Osteoblast (primary cell): ENCODE measurements around the gene SPAG16. TPM values are rescaled to one million over a fixed set of nuclear protein-coding genes. Genes with fewer than 3 reads are reported as not detected.

Experiments
- DNase-seq: peaks from one replicate; pipeline ENCODE4 v3.0.0; 2011; ENCODE audit warnings: low spot score, mixed read lengths; ENCODE audit not compliant: insufficient read length; ENCODE audit errors: missing footprints
- H2AFZ ChIP-seq: 2 replicates; pipeline ENCODE4 v1.6.0; 2011; ENCODE audit warnings: mild to moderate bottlenecking, low read length
- H3K27ac ChIP-seq: 2 replicates; pipeline ENCODE4 v1.5.1; 2011; ENCODE audit warnings: mild to moderate bottlenecking, low read depth, low read length, moderate library complexity
- H3K27me3 ChIP-seq: 2 replicates; pipeline ENCODE4 v1.6.0; 2012; ENCODE audit warnings: mild to moderate bottlenecking, control low read depth, inconsistent platforms, low read length, moderate library complexity; ENCODE audit not compliant: insufficient read depth
- H3K36me3 ChIP-seq: 2 replicates; pipeline ENCODE4 v1.5.1; 2011; ENCODE audit warnings: mild to moderate bottlenecking, low read length, control low read depth, moderate library complexity; ENCODE audit not compliant: insufficient read depth
- H3K4me1 ChIP-seq: 2 replicates; pipeline ENCODE4 v1.5.1; 2011; ENCODE audit warnings: mild to moderate bottlenecking, low read length, control low read depth, moderate library complexity; ENCODE audit not compliant: insufficient read depth
- H3K4me2 ChIP-seq: 2 replicates; pipeline ENCODE4 v1.6.0; 2011; ENCODE audit warnings: mild to moderate bottlenecking, low read length; ENCODE audit not compliant: insufficient read depth
- H3K4me3 ChIP-seq: fragments of 200-600 bp; sonication (generic); 3 replicates; pipeline ENCODE4 v1.5.1; 2012; ENCODE audit warnings: mild to moderate bottlenecking, low read length, inconsistent platforms; ENCODE audit not compliant: insufficient read depth
- H3K79me2 ChIP-seq: 2 replicates; pipeline ENCODE4 v1.6.0; 2012; ENCODE audit warnings: mild to moderate bottlenecking, low read length, control low read depth, inconsistent platforms; ENCODE audit not compliant: insufficient read depth
- H3K9me3 ChIP-seq: 2 replicates; pipeline ENCODE4 v1.5.1; 2011; ENCODE audit warnings: low read depth, low read length, control low read depth
- H4K20me1 ChIP-seq: 2 replicates; pipeline ENCODE4 v1.6.0; 2012; ENCODE audit warnings: mild to moderate bottlenecking, low read length, control low read depth; ENCODE audit not compliant: insufficient read depth
- CTCF ChIP-seq: IDR thresholded peaks from 2 replicates; pipeline ENCODE4 v1.5.1; 2011; ENCODE audit warnings: mild to moderate bottlenecking, low read depth, low read length, moderate library complexity; ENCODE audit errors: extremely low read depth
- small RNA-seq: library from RNA; depleted of rRNA; stranded (forward); fragments of <200 nt; gene quantifications from one replicate; pipeline ENCODE3, GENCODE V24; 2012
- total RNA-seq: library from RNA; depleted of rRNA; stranded (reverse); fragments of >200 nt; gene quantifications from 2 replicates; pipeline ENCODE4 v1.2.3, GENCODE V29; 2012

SPAG16 gene
- total RNA-seq, 1 donor: 47.8 TPM

GRCh38 chr2:214451516-214452275, 1167.4 kb downstream of the SPAG16 start:
- H3K79me2 ChIP-seq: no peaks in the 10 kb centered on the region
- no peaks in the 10 kb centered on the region for H3K9me3 ChIP-seq
- H3K27ac ChIP-seq: no peak overlapping the region
- H3K4me2 ChIP-seq: no peak overlapping the region
- no peak overlapping the region for H2AFZ ChIP-seq
- H4K20me1 ChIP-seq: no peaks in the 10 kb centered on the region
- no peak for DNase-seq
- H3K4me3 ChIP-seq: no peak overlapping the region
- TF ChIP-seq CTCF: no peak
- no peaks in the 10 kb centered on the region for H3K4me1 ChIP-seq
- H3K36me3 ChIP-seq: no peaks in the 10 kb centered on the region
- H3K27me3 ChIP-seq: no peaks in the 10 kb centered on the region

Small RNA genes lying within 50 kb of the gene (small RNA-seq; reads per million reads assigned to genes)
- not detected for gene MIR4438

Other genes with a start within 250 kb of the SPAG16 start
- gene IKZF2, start 132.9 kb upstream of the SPAG16 start, total RNA-seq: 10.3 and 11.9 TPM in 2 replicates